Measurements from ENCODE around the gene BUB1B. TPM values are rescaled to one million over a fixed set of nuclear protein-coding genes. Genes with fewer than 3 reads are reported as not detected.
A peak's percentile ranks its signal among the peaks of the same experiment; 100 is the strongest.

Gene BUB1B
- total and polyA plus RNA-seq, 9 of the 15 experiments (the other 6 are each of a cell fraction or from before 2014, with no cell fraction given), result 28.7 to 113 (median 82.2) TPM

- TF ChIP-seq, protein P1, sequence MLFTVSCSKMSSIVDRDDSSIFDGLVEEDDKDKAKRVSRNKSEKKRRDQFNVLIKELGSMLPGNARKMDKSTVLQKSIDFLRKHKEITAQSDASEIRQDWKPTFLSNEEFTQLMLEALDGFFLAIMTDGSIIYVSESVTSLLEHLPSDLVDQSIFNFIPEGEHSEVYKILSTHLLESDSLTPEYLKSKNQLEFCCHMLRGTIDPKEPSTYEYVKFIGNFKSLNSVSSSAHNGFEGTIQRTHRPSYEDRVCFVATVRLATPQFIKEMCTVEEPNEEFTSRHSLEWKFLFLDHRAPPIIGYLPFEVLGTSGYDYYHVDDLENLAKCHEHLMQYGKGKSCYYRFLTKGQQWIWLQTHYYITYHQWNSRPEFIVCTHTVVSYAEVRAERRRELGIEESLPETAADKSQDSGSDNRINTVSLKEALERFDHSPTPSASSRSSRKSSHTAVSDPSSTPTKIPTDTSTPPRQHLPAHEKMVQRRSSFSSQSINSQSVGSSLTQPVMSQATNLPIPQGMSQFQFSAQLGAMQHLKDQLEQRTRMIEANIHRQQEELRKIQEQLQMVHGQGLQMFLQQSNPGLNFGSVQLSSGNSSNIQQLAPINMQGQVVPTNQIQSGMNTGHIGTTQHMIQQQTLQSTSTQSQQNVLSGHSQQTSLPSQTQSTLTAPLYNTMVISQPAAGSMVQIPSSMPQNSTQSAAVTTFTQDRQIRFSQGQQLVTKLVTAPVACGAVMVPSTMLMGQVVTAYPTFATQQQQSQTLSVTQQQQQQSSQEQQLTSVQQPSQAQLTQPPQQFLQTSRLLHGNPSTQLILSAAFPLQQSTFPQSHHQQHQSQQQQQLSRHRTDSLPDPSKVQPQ (CRISPR knock-in tag; IDR thresholded peaks at IDR 0.05; ENCODE audit: borderline replicate concordance), result no peak
- TF ChIP-seq, protein P2, sequence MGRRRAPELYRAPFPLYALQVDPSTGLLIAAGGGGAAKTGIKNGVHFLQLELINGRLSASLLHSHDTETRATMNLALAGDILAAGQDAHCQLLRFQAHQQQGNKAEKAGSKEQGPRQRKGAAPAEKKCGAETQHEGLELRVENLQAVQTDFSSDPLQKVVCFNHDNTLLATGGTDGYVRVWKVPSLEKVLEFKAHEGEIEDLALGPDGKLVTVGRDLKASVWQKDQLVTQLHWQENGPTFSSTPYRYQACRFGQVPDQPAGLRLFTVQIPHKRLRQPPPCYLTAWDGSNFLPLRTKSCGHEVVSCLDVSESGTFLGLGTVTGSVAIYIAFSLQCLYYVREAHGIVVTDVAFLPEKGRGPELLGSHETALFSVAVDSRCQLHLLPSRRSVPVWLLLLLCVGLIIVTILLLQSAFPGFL (CRISPR knock-in tag; IDR thresholded peaks at IDR 0.05), result no peak
- peak; percentile 89 for TF ChIP-seq C11orf30 (IDR thresholded peaks at IDR 0.05; ENCODE audit: low read depth)
- TF ChIP-seq ZNF165 (CRISPR knock-in tag; IDR thresholded peaks at IDR 0.05; ENCODE audit: borderline replicate concordance), result no peak
- 0 out of 2 replicates have a peak, but pooled peaks have one; percentile 52 for TF ChIP-seq BACH1 (tag; IDR thresholded peaks at IDR 0.05)
- TF ChIP-seq EHMT2 (IDR thresholded peaks at IDR 0.05), result no peak
- no peak for TF ChIP-seq ZNF717 (CRISPR knock-in tag; IDR thresholded peaks at IDR 0.05)
- no peak for TF ChIP-seq ZBTB11 (CRISPR knock-in tag; IDR thresholded peaks at IDR 0.05)
- TF ChIP-seq HES1 (IDR thresholded peaks at IDR 0.05; ENCODE audit: low read depth), result no peak
- TF ChIP-seq SFPQ (IDR thresholded peaks at IDR 0.05; ENCODE audit: low read depth, low read length), result no peak
- TF ChIP-seq MAFF (IDR thresholded peaks at IDR 0.05; ENCODE audit: low read length), result peak; percentile 69
These were observed 73.9 kb downstream of the BUB1B start (continued) for GRCh38 chr15:40234783-40235182.

Data from K562 (cell line).